ENCODE results near the gene TARBP2. TPM values are rescaled to one million over a fixed set of nuclear protein-coding genes. Genes with fewer than 3 reads are reported as not detected.

Gene TARBP2
- total RNA-seq, 1 donor from 2014 or later, result 59.4 TPM

- Histone ChIP-seq H3K36me3 (ENCODE audit: control insufficient read depth, insufficient read depth, low read length) (peaks cover 2% of the 10 kb centered on the region), H3K4me3 (ENCODE audit: low read depth, low read length) (no peak overlapping the region), H3K27me3 (ENCODE audit: control insufficient read depth, insufficient read depth, low read length) (no peaks in the 10 kb centered on the region)
- TF ChIP-seq CTCF (IDR thresholded peaks at IDR 0.05; ENCODE audit: insufficient read depth, low read length, poor library complexity, severe bottlenecking), result no peak
- no peak for DNase-seq (ENCODE audit: low read depth)
Measured at GRCh38 chr12:53510181-53510812, 9.2 kb downstream of the TARBP2 start.

- no peaks in the 10 kb centered on the region for H3K27me3 ChIP-seq (ENCODE audit: control insufficient read depth, insufficient read depth, low read length)
- TF ChIP-seq CTCF (IDR thresholded peaks at IDR 0.05; ENCODE audit: insufficient read depth, low read length, poor library complexity, severe bottlenecking), result no peak
- no peak overlapping the region for H3K4me3 ChIP-seq (ENCODE audit: low read depth, low read length)
- H3K36me3 ChIP-seq (ENCODE audit: control insufficient read depth, insufficient read depth, low read length), result no peaks in the 10 kb centered on the region
- no peak for DNase-seq (ENCODE audit: low read depth)
Measured at GRCh38 chr12:53513712-53514410, 12.8 kb downstream of the TARBP2 start.

- no peaks in the 10 kb centered on the region for H3K36me3 ChIP-seq (ENCODE audit: control insufficient read depth, insufficient read depth, low read length)
- no peak for DNase-seq (ENCODE audit: low read depth)
- no peak for TF ChIP-seq CTCF (IDR thresholded peaks at IDR 0.05; ENCODE audit: insufficient read depth, low read length, poor library complexity, severe bottlenecking)
- no peak overlapping the region for H3K4me3 ChIP-seq (ENCODE audit: low read depth, low read length)
- H3K27me3 ChIP-seq (ENCODE audit: control insufficient read depth, insufficient read depth, low read length), result no peaks in the 10 kb centered on the region
Measured at GRCh38 chr12:53514628-53515290, 13.7 kb downstream of the TARBP2 start.

GRCh38 chr12:53515291-53515680, 14.2 kb downstream of the TARBP2 start:
- Histone ChIP-seq H3K36me3 (ENCODE audit: control insufficient read depth, insufficient read depth, low read length) (no peaks in the 10 kb centered on the region), H3K27me3 (ENCODE audit: control insufficient read depth, insufficient read depth, low read length) (no peaks in the 10 kb centered on the region), H3K4me3 (ENCODE audit: low read depth, low read length) (no peak overlapping the region)
- DNase-seq (ENCODE audit: low read depth), result no peak
- TF ChIP-seq CTCF (IDR thresholded peaks at IDR 0.05; ENCODE audit: insufficient read depth, low read length, poor library complexity, severe bottlenecking), result no peak

GRCh38 chr12:53516758-53517455, 15.8 kb downstream of the TARBP2 start:
- H3K36me3 ChIP-seq (ENCODE audit: control insufficient read depth, insufficient read depth, low read length), result no peaks in the 10 kb centered on the region
- no peak for DNase-seq (ENCODE audit: low read depth)

More at GRCh38 chr12:53516758-53517455, 15.8 kb downstream of the TARBP2 start:
- no peaks in the 10 kb centered on the region for H3K27me3 ChIP-seq (ENCODE audit: control insufficient read depth, insufficient read depth, low read length)
- no peak for TF ChIP-seq CTCF (IDR thresholded peaks at IDR 0.05; ENCODE audit: insufficient read depth, low read length, poor library complexity, severe bottlenecking)
- H3K4me3 ChIP-seq (ENCODE audit: low read depth, low read length), result no peak overlapping the region

Measured in kidney epithelial cell (primary cell).